Central memory CD8-positive, alpha-beta T cell (primary cell): Measurements from ENCODE around the gene LZTFL1.

ENCODE experiments used
- ATAC-seq: fragments of 150-1000 bp; cut with Tn5 transposase; replicated peaks from 2 replicates; pipeline ENCODE4 v1.10.0; 2022; ENCODE audit warnings: mild to moderate bottlenecking, moderate FRiP score, moderate number of reproducible peaks; ENCODE audit not compliant: poor library complexity, severe bottlenecking; ENCODE audit errors: extremely low read depth
- DNase-seq, 2 donors: peaks; one replicate each; pipeline ENCODE4 v3.0.0; 2021; ENCODE audit warnings: low spot score in 2 of 2
- H3K27ac Mint-ChIP-seq: one replicate; pipeline ENCODE4 v1.8.0; 2022; ENCODE audit warnings: low read depth, mild to moderate bottlenecking, moderate library complexity, mixed read lengths
- H3K27me3 Mint-ChIP-seq: one replicate; pipeline ENCODE4 v1.8.0; 2022; ENCODE audit warnings: mixed read lengths
- H3K36me3 Mint-ChIP-seq: one replicate; pipeline ENCODE4 v1.8.0; 2022; ENCODE audit warnings: mild to moderate bottlenecking, moderate library complexity, mixed read lengths; ENCODE audit not compliant: insufficient read depth
- H3K4me1 Mint-ChIP-seq: one replicate; pipeline ENCODE4 v1.8.0; 2022; ENCODE audit warnings: mixed read lengths
- H3K4me3 Mint-ChIP-seq: one replicate; pipeline ENCODE4 v1.8.0; 2022; ENCODE audit warnings: mild to moderate bottlenecking, moderate library complexity, mixed read lengths
- H3K9me3 Mint-ChIP-seq: one replicate; pipeline ENCODE4 v1.8.0; 2022; ENCODE audit warnings: mixed read lengths

LZTFL1 gene

GRCh38 chr3:45775571-45776300 is 66.2 kb downstream of the LZTFL1 start:
- peaks cover 1% of the 10 kb centered on the region for H3K36me3 Mint-ChIP-seq
- peaks cover 13% of the 10 kb centered on the region for H3K27me3 Mint-ChIP-seq
- no peak overlapping the region for H3K4me3 Mint-ChIP-seq
- ATAC-seq (no peak), DNase-seq (no peak)
- no peaks in the 10 kb centered on the region for H3K9me3 Mint-ChIP-seq
- no peak overlapping the region for H3K27ac Mint-ChIP-seq
- H3K4me1 Mint-ChIP-seq: no peaks in the 10 kb centered on the region

- Mint-ChIP-seq H3K9me3 (no peaks in the 10 kb centered on the region), H3K4me3 (no peak overlapping the region), H3K27ac (no peak overlapping the region), H3K36me3 (peaks cover 1% of the 10 kb centered on the region), H3K4me1 (no peaks in the 10 kb centered on the region), H3K27me3 (peaks cover 13% of the 10 kb centered on the region)
- no peak for DNase-seq
- ATAC-seq: no peak
Measured at GRCh38 chr3:45774581-45775521, 67.1 kb downstream of the LZTFL1 start.

- no peak overlapping the region for H3K4me3 Mint-ChIP-seq
- no peak overlapping the region for H3K27ac Mint-ChIP-seq
- H3K9me3 Mint-ChIP-seq: no peaks in the 10 kb centered on the region
- peaks cover 13% of the 10 kb centered on the region for H3K27me3 Mint-ChIP-seq
- H3K4me1 Mint-ChIP-seq: no peaks in the 10 kb centered on the region
- peaks cover 1% of the 10 kb centered on the region for H3K36me3 Mint-ChIP-seq
- ATAC-seq (no peak), DNase-seq (no peak)
Measured at GRCh38 chr3:45773714-45774449, 68.0 kb downstream of the LZTFL1 start.
